K562 (cell line): ENCODE measurements around the gene TXNDC9. TPM values are rescaled to one million over a fixed set of nuclear protein-coding genes. Genes with fewer than 3 reads are reported as not detected.
"Not testable (repeated sequence)": the region's sequence is repeated elsewhere in the genome, so short reads cannot be mapped to it uniquely, and the experiment has no call there.

ENCODE experiments used
- ATAC-seq: fragments of 200-7000 bp; cut with Tn5 transposase; 3 replicates; pipeline ENCODE4 v1.9.1; 2020; ENCODE audit warnings: moderate library complexity
- BruUV-seq: library from RNA; stranded (reverse); fragments of 400-500 nt; replicated peaks from 2 replicates; lab custom pipeline; 2021; lab: Mats Ljungman, UMichigan
- CTCF ChIA-PET: fragments of 300-600 bp; formaldehyde crosslinking; extraction: SDS; loops from one replicate; lab custom pipeline; 2021; ENCODE audit warnings: low intra/inter-chr PET ratio; lab: Yijun Ruan, JAX
- POLR2A ChIA-PET: fragments of 300-600, 350-650 bp; sonication (Branson Sonifier 250); formaldehyde crosslinking; extraction: SDS; loops from one replicate; lab custom pipeline; 2021; ENCODE audit warnings: antibody characterized with exemption, inconsistent platforms; lab: Yijun Ruan, JAX
- DNase-seq, 4 experiments: peaks; one replicate each; pipeline versions ENCODE4 v3.0.0 to v3.0.0-alpha.2; 2011 to 2018; ENCODE audit warnings: low spot score in 3 of 4, mixed read lengths in 3 of 4; ENCODE audit errors: extremely low read depth in 1 of 4
- FAIRE-seq: peaks from 2 replicates; lab custom pipeline; 2011; peaks lifted over from hg19 to GRCh38; lab: Jason Lieb, UNC
- H2AFZ ChIP-seq: 2 replicates; pipeline ENCODE4 v1.6.0; 2011; ENCODE audit warnings: low read depth, low read length, control low read depth, inconsistent platforms
- H3K27ac ChIP-seq: fragments of 200-600 bp; 3 replicates; pipeline ENCODE4 v1.8.0; 2011; ENCODE audit warnings: low read depth, mild to moderate bottlenecking, control low read depth, inconsistent platforms, low read length, moderate library complexity, mixed read lengths; ENCODE audit errors: extremely low read depth
- H3K27me3 ChIP-seq, 2 experiments: fragments of 300-600 bp in 1 of 2; 2 replicates in 1 of 2; 3 replicates in 1 of 2; pipeline versions ENCODE4 v1.6.0 to v1.8.0; 2011; ENCODE audit warnings: inconsistent platforms in 2 of 2, low read length in 2 of 2, mild to moderate bottlenecking in 1 of 2, mixed read lengths in 1 of 2, moderate library complexity in 1 of 2; ENCODE audit not compliant: control insufficient read depth in 2 of 2, insufficient read depth in 2 of 2
- H3K36me3 ChIP-seq: fragments of 300-600 bp; 3 replicates; pipeline ENCODE4 v1.8.0; 2011; ENCODE audit warnings: mild to moderate bottlenecking, low read length, inconsistent platforms; ENCODE audit not compliant: control insufficient read depth, insufficient read depth
- H3K4me1 ChIP-seq, 2 experiments: fragments of 200-600 bp in 1 of 2; replicated peaks in 1 of 2; 2 replicates in 1 of 2; 3 replicates in 1 of 2; pipeline versions ENCODE4 v1.5.1 to v1.8.0; 2011; ENCODE audit warnings: inconsistent platforms in 2 of 2, low read length in 2 of 2, mild to moderate bottlenecking in 1 of 2, mixed read lengths in 1 of 2, moderate library complexity in 1 of 2; ENCODE audit not compliant: control insufficient read depth in 2 of 2, insufficient read depth in 2 of 2
- H3K4me2 ChIP-seq: 2 replicates; pipeline ENCODE4 v1.6.1; 2011; ENCODE audit warnings: low read length, control low read depth, inconsistent platforms, mixed read lengths; ENCODE audit not compliant: insufficient read depth
- H3K4me3 ChIP-seq: fragments of 200-600 bp; sonication (generic), shearing (Covaris generic); 2 replicates; pipeline ENCODE4 v1.5.1; 2016; ENCODE audit warnings: control low read depth, inconsistent platforms
- H3K79me2 ChIP-seq: fragments of 200-600 bp; 3 replicates; pipeline ENCODE4 v1.8.0; 2011; ENCODE audit warnings: low read length, inconsistent platforms; ENCODE audit not compliant: control insufficient read depth, insufficient read depth
- H3K9ac ChIP-seq, 2 experiments: 2 replicates each; pipeline versions ENCODE4 v1.6.0 to v1.6.1; 2011; ENCODE audit warnings: low read depth in 2 of 2, low read length in 2 of 2, control low read depth in 1 of 2, inconsistent platforms in 1 of 2, mild to moderate bottlenecking in 1 of 2, mixed read lengths in 1 of 2; ENCODE audit not compliant: insufficient read depth in 1 of 2
- H3K9me1 ChIP-seq: one replicate; pipeline ENCODE4 v1.6.0; 2011; ENCODE audit warnings: inconsistent platforms, mild to moderate bottlenecking, low read length, moderate library complexity; ENCODE audit not compliant: control insufficient read depth, insufficient read depth
- H3K9me3 ChIP-seq: replicated peaks from 2 replicates; pipeline ENCODE4 v1.5.1; 2011; ENCODE audit warnings: low read depth, low read length, inconsistent platforms; ENCODE audit not compliant: control insufficient read depth, insufficient read depth
- H4K20me1 ChIP-seq: replicated peaks from 2 replicates; pipeline ENCODE4 v1.6.1; 2011; ENCODE audit warnings: low read length, inconsistent platforms, mixed read lengths; ENCODE audit not compliant: control insufficient read depth, insufficient read depth
- CBFA2T3 ChIP-seq: fragments of 450-650 bp; IDR thresholded peaks from 2 replicates; pipeline ENCODE4 v1.6.1; 2017
- FOS ChIP-seq: IDR thresholded peaks from 3 replicates; pipeline ENCODE4 v1.6.1; 2011; ENCODE audit not compliant: insufficient read length; ENCODE audit errors: extremely low read depth
- FOSL1 ChIP-seq: fragments of 200-800 bp; sonication (Bioruptor generic); conservative IDR thresholded peaks from 2 replicates; pipeline ENCODE4 v1.6.1; 2016; ENCODE audit warnings: missing genetic modification characterization, missing compliant biosample characterization
- ILF3 ChIP-seq: fragments of 450-650 bp; IDR thresholded peaks from 2 replicates; pipeline ENCODE4 v1.6.1; 2018; ENCODE audit warnings: antibody characterized with exemption, mild to moderate bottlenecking, moderate library complexity, borderline replicate concordance
- MCM5 ChIP-seq: fragments of 450-650 bp; IDR thresholded peaks from 2 replicates; pipeline ENCODE4 v1.6.1; 2016; ENCODE audit warnings: low read depth
- NR2C1 ChIP-seq, 2 experiments: fragments of 450-650 bp; IDR thresholded peaks; 2 replicates each; pipeline ENCODE4 v1.6.1; 2017; ENCODE audit warnings: mild to moderate bottlenecking in 2 of 2, antibody characterized with exemption in 1 of 2, inconsistent platforms in 1 of 2, missing compliant biosample characterization in 1 of 2, missing genetic modification characterization in 1 of 2
- NR2C2 ChIP-seq, 2 experiments: fragments of 200-800 bp in 1 of 2; sonication (Bioruptor generic) in 1 of 2; sonication (generic) in 1 of 2; formaldehyde crosslinking in 1 of 2; IDR thresholded peaks; 2 replicates each; pipeline versions ENCODE4 v1.6.1 to v1.8.0; 2016 to 2022; ENCODE audit warnings: mild to moderate bottlenecking in 1 of 2, missing compliant biosample characterization in 1 of 2, missing genetic modification characterization in 1 of 2, missing genetic modification reagents in 1 of 2
- WGBS: fragments of 100-300 bp; shearing (Covaris generic); methylation state at CpG from one replicate; pipeline ENCODE4 v1.1.6; 2016; ENCODE audit warnings: low coverage, mixed read lengths; ENCODE audit not compliant: insufficient coverage; ENCODE audit errors: missing lambda C conversion rate; 5-methylcytosine and 5-hydroxymethylcytosine counted together
- in situ Hi-C: fragments of 300-500 bp; cut with MboI; formaldehyde crosslinking; loops from 4 replicates; pipeline ENCODE4 v1.15.0; 2018; ENCODE audit warnings: inconsistent platforms, mixed read lengths
- intact Hi-C: fragments of 100-400 bp; cut with micrococcal nuclease; formaldehyde crosslinking; loops from 2 replicates; pipeline ENCODE4 v1.14.2; 2022
- polyA plus RNA-seq, 8 experiments: library from polyadenylated mRNA; depleted of rRNA in 4 of 8; stranded (reverse) in 5 of 8; unstranded in 3 of 8; fragments of >200 nt; fragmentation: Nextera tagmentation in 2 of 8; fragmentation: Illumina TruSeq in 1 of 8; extraction: Ambion mirVana in 2 of 8; extraction: Trizol in 1 of 8; gene quantifications; 2 replicates each; pipeline versions ENCODE4 v1.2.1 to v1.2.3, GENCODE V29; 2011 to 2014; ENCODE audit warnings: inconsistent platforms in 1 of 8, missing spikeins in 1 of 8
- total RNA-seq, 7 experiments: library from RNA; depleted of rRNA in 6 of 7; stranded (reverse); fragments of >200 nt in 6 of 7; fragmentation: Illumina TruSeq in 2 of 7; extraction: Trizol in 2 of 7; gene quantifications; 2 replicates each; pipeline versions ENCODE4 v1.2.1 to v1.2.3, GENCODE V29; 2011 to 2021; ENCODE audit warnings: low replicate concordance in 1 of 7
- TF ChIP-seq, protein P1 (sequence below): fragments of 450-650 bp; formaldehyde crosslinking; IDR thresholded peaks from 2 replicates; pipeline ENCODE4 v1.4.0; 2022; ENCODE audit warnings: missing genetic modification characterization

Gene TXNDC9
- total and polyA plus RNA-seq, 9 of the 15 experiments (the other 6 are each of a cell fraction or from before 2014, with no cell fraction given): 37.5 to 211 (median 65.5) TPM

DNA sequence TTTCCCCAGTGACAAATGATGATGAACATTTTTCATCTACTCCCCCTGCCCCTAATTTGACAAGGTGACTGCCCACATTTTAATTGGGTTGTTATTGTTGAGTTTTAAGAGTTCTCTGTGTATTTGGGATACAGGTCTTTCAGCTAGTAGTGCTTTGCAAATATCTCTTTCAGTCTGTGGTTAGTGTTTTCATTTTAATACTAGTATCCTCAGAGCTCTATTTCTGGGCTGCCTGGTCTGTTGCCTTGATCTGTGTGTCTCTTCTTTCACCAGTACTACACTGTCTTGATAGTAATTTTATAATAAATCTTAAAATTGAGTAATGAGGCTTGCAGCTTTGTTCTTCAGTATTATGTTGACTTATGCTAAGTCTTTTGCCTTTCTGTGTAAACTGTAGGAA is 20.7 kb upstream of the TXNDC9 start:
- DNase-seq (no peak), FAIRE-seq (no peak), ATAC-seq (no peak)
- peaks cover 10% of the 10 kb centered on the region; the same call in 1 of the 2 replicates for H4K20me1 ChIP-seq
- no TSS peak for BruUV-seq
- ChIA-PET POLR2A (interaction anchor here (0.7 to 1.3 kb wide), 4 partner anchors 9 to 21 kb away, joined by 3 to 8 read pairs (median 4); partner anchors contain the start of genes EIF5B and TXNDC9), CTCF (no interaction called here)
- no peaks in the 10 kb centered on the region for H3K9me1 ChIP-seq
- H3K4me2 ChIP-seq: no peak overlapping the region
- TF ChIP-seq ILF3 (no peak), FOS (no peak), MCM5 (no peak)
- TF ChIP-seq, protein P1, sequence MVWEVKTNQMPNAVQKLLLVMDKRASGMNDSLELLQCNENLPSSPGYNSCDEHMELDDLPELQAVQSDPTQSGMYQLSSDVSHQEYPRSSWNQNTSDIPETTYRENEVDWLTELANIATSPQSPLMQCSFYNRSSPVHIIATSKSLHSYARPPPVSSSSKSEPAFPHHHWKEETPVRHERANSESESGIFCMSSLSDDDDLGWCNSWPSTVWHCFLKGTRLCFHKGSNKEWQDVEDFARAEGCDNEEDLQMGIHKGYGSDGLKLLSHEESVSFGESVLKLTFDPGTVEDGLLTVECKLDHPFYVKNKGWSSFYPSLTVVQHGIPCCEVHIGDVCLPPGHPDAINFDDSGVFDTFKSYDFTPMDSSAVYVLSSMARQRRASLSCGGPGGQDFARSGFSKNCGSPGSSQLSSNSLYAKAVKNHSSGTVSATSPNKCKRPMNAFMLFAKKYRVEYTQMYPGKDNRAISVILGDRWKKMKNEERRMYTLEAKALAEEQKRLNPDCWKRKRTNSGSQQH (CRISPR knock-in tag): no peak
- peaks cover 88% of the 10 kb centered on the region for H3K79me2 ChIP-seq
- H3K27ac ChIP-seq: no peak overlapping the region
- no peaks in the 10 kb centered on the region for H3K27me3 ChIP-seq
- intact Hi-C loops: no loop called here
- peaks cover 0 to 3% of the 10 kb centered on the region in 2 experiments; a peak in 2 of 5 replicates for H3K4me1 ChIP-seq
- H3K36me3 ChIP-seq: peaks cover 25% of the 10 kb centered on the region
- no peak overlapping the region for H2AFZ ChIP-seq
- no peak overlapping the region for H3K9ac ChIP-seq
- no peak overlapping the region for H3K4me3 ChIP-seq
- no peaks in the 10 kb centered on the region for H3K9me3 ChIP-seq
- in situ Hi-C loops: no loop called here

DNA sequence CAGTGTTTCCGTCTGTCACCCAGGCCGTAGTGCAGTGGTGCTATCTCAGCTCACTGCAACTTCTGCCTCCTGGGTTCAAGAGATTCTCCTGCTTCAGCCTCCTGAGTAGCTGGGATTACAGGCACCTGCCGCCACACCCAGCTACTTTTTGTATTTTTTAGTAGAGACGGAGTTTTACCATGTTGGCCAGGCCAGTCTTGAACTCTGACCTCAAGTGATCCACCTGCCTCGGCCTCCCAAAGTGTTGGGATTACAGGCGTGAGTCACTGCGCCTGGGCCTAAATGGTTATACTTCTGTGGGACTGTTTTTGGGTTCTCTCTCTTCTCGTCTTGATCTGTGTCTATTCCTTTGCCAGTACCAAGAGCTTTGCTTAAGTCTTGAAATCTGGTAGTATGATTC is 18.7 kb upstream of the TXNDC9 start:
- CTCF ChIA-PET; H4K20me1 ChIP-seq; in situ Hi-C loops; H3K9ac ChIP-seq; H3K4me3 ChIP-seq; FAIRE-seq; TF ChIP-seq NR2C2 (CRISPR knock-in tag; IDR thresholded peaks at IDR 0.05): not testable (repeated sequence)
- peaks cover 98% of the 10 kb centered on the region for H3K79me2 ChIP-seq
- TF ChIP-seq FOSL1 (tag) (0 out of 2 replicates have a peak, but pooled peaks have one; percentile 20), NR2C1 (IDR thresholded peaks at IDR 0.05) (peak; percentile 75), NR2C1 (tag; IDR thresholded peaks at IDR 0.05) (peak; percentile 73), CBFA2T3 (0 out of 2 replicates have a peak, but pooled peaks have one; percentile 11), NR2C2 (tag; IDR thresholded peaks at IDR 0.05) (peak; percentile 23; the same call in 1 of the 2 replicates)
- TF ChIP-seq, all 486 proteins: peak for 4; not testable (repeated sequence) for 482
- H3K36me3 ChIP-seq, H3K27ac ChIP-seq, H2AFZ ChIP-seq, intact Hi-C loops, H3K4me2 ChIP-seq, H3K9me3 ChIP-seq, BruUV-seq, H3K9me1 ChIP-seq, H3K27me3 ChIP-seq, H3K4me1 ChIP-seq: not testable (repeated sequence)
- peak; percentile 28 for ATAC-seq
- POLR2A ChIA-PET: interaction anchor here (0.6 kb wide), 1 partner anchor 22 kb away, joined by 3 read pairs; no protein-coding TSS in a partner anchor
- 29% methylated on average over 6 of the region's 8 CpGs for WGBS
- DNase-seq: peak in 1 of 4 experiments; percentile 20
